H1 (cell line): ENCODE data around the gene BPI. TPM values are rescaled to one million over a fixed set of nuclear protein-coding genes. Genes with fewer than 3 reads are reported as not detected.

Experiments
- CTCF ChIA-PET: fragments of 300-600 bp; sonication (Branson Sonifier 250); formaldehyde crosslinking; loops from one replicate; lab custom pipeline; 2021; ENCODE audit not compliant: partially characterized antibody; lab: Charles Lee
- POLR2A ChIA-PET: fragments of 300-600 bp; sonication (Branson Sonifier 250); formaldehyde crosslinking; loops from one replicate; lab custom pipeline; 2021; ENCODE audit warnings: inconsistent platforms; ENCODE audit not compliant: partially characterized antibody; lab: Charles Lee
- DNase-seq, 2 experiments: peaks; one replicate each; pipeline versions ENCODE4 v3.0.0 to v3.0.0-alpha.2; 2010 to 2022; ENCODE audit warnings: low spot score in 2 of 2, low read depth in 1 of 2, mixed read lengths in 1 of 2
- FAIRE-seq: peaks from 2 replicates; lab custom pipeline; 2011; peaks lifted over from hg19 to GRCh38; lab: Jason Lieb, UNC
- H2AFZ ChIP-seq: 2 replicates; pipeline ENCODE4 v1.8.1; 2012; ENCODE audit warnings: low read length, inconsistent platforms
- H2AK5ac ChIP-seq: 2 replicates; pipeline ENCODE4 v1.6.1; 2013; ENCODE audit warnings: low read depth, low read length
- H2BK120ac ChIP-seq: replicated peaks from 2 replicates; pipeline ENCODE3; 2013; ENCODE audit warnings: low read depth, low read length, inconsistent platforms
- H2BK12ac ChIP-seq: 2 replicates; pipeline ENCODE4 v1.6.1; 2013; ENCODE audit warnings: low read depth, low read length
- H2BK15ac ChIP-seq: 2 replicates; pipeline ENCODE4 v1.6.1; 2013; ENCODE audit warnings: low read length
- H2BK20ac ChIP-seq: 2 replicates; pipeline ENCODE4 v1.6.1; 2013; ENCODE audit warnings: low read length
- H2BK5ac ChIP-seq: 2 replicates; pipeline ENCODE4 v1.6.1; 2013; ENCODE audit warnings: low read depth, low read length
- H3K14ac ChIP-seq: 2 replicates; pipeline ENCODE4 v1.6.1; 2013; ENCODE audit warnings: inconsistent platforms; ENCODE audit not compliant: insufficient read length
- H3K18ac ChIP-seq: 2 replicates; pipeline ENCODE4 v1.6.1; 2013; ENCODE audit warnings: low read length; ENCODE audit errors: extremely low read depth
- H3K23ac ChIP-seq: 2 replicates; pipeline ENCODE4 v1.6.1; 2013; ENCODE audit warnings: inconsistent platforms; ENCODE audit not compliant: insufficient read length
- H3K23me2 ChIP-seq: 2 replicates; pipeline ENCODE4 v1.6.1; 2013; ENCODE audit warnings: low read depth, low read length
- H3K27ac ChIP-seq: 2 replicates; pipeline ENCODE4 v1.6.1; 2011; ENCODE audit warnings: low read depth, low read length, inconsistent platforms
- H3K27me3 ChIP-seq, 4 experiments: replicated peaks in 1 of 4; 1 replicate in 1 of 4; 2 replicates in 3 of 4; pipeline versions ENCODE4 v1.6.1 to v1.8.1; 2011 to 2013; ENCODE audit warnings: low read length in 3 of 4, mild to moderate bottlenecking in 3 of 4, inconsistent platforms in 2 of 4, mixed read lengths in 2 of 4, moderate library complexity in 1 of 4; ENCODE audit not compliant: control insufficient read depth in 3 of 4, insufficient read depth in 3 of 4; ENCODE audit errors: extremely low read depth in 1 of 4
- H3K36me3 ChIP-seq, 4 experiments: 2 replicates each; pipeline versions ENCODE4 v1.6.1 to v1.8.1; 2011 to 2013; ENCODE audit warnings: mild to moderate bottlenecking in 4 of 4, low read length in 3 of 4, moderate library complexity in 2 of 4, control low read depth in 1 of 4, inconsistent platforms in 1 of 4; ENCODE audit not compliant: insufficient read depth in 4 of 4, control insufficient read depth in 2 of 4
- H3K4ac ChIP-seq: replicated peaks from 2 replicates; pipeline ENCODE3; 2013; ENCODE audit warnings: low read length, low read depth, mixed read lengths, inconsistent platforms; ENCODE audit not compliant: insufficient read length
- H3K4me1 ChIP-seq, 4 experiments: replicated peaks in 1 of 4; 1 replicate in 1 of 4; 2 replicates in 3 of 4; pipeline versions ENCODE4 v1.6.1 to v1.8.1; 2011 to 2013; ENCODE audit warnings: low read length in 3 of 4, inconsistent platforms in 2 of 4, mixed read lengths in 1 of 4; ENCODE audit not compliant: insufficient read depth in 4 of 4, control insufficient read depth in 3 of 4
- H3K4me2 ChIP-seq, 2 experiments: 2 replicates each; pipeline versions ENCODE4 v1.6.1 to v1.8.1; 2011 to 2013; ENCODE audit warnings: low read depth in 2 of 2, low read length in 2 of 2, control low read depth in 1 of 2, inconsistent platforms in 1 of 2, mild to moderate bottlenecking in 1 of 2; ENCODE audit not compliant: insufficient read depth in 1 of 2
- H3K4me3 ChIP-seq, 4 experiments: fragments of 200-600, 300-600 bp in 1 of 4; sonication (generic), shearing (Covaris generic), sonication (Bioruptor Twin) in 1 of 4; 2 replicates each; pipeline versions ENCODE4 v1.5.1 to v1.8.1; 2011 to 2016; ENCODE audit warnings: low read length in 4 of 4, low read depth in 3 of 4, control low read depth in 2 of 4, inconsistent platforms in 2 of 4, mild to moderate bottlenecking in 2 of 4, mixed read lengths in 1 of 4, moderate library complexity in 1 of 4; ENCODE audit not compliant: insufficient read depth in 2 of 4; ENCODE audit errors: extremely low read depth in 1 of 4
- H3K56ac ChIP-seq: replicated peaks from 2 replicates; pipeline ENCODE3; 2013; ENCODE audit warnings: low read depth, mild to moderate bottlenecking, mixed read lengths, low read length, inconsistent platforms; ENCODE audit not compliant: insufficient read length
- H3K79me1 ChIP-seq: 2 replicates; pipeline ENCODE4 v1.6.1; 2013; ENCODE audit warnings: low read depth, low read length, control low read depth
- H3K79me2 ChIP-seq, 2 experiments: 2 replicates each; pipeline versions ENCODE4 v1.6.1 to v1.8.1; 2012 to 2013; ENCODE audit warnings: low read length in 2 of 2, mild to moderate bottlenecking in 2 of 2, inconsistent platforms in 1 of 2; ENCODE audit not compliant: insufficient read depth in 2 of 2, control insufficient read depth in 1 of 2
- H3K9ac ChIP-seq, 4 experiments: replicated peaks in 1 of 4; 1 replicate in 1 of 4; 2 replicates in 3 of 4; pipeline versions ENCODE4 v1.6.1 to v1.8.1; 2011 to 2013; ENCODE audit warnings: low read depth in 3 of 4, low read length in 3 of 4, control low read depth in 2 of 4, mild to moderate bottlenecking in 2 of 4, moderate library complexity in 2 of 4, inconsistent platforms in 1 of 4; ENCODE audit errors: extremely low read depth in 1 of 4
- H3K9me3 ChIP-seq, 2 experiments: 2 replicates each; pipeline versions ENCODE4 v1.6.1 to v1.8.1; 2012 to 2013; ENCODE audit warnings: mild to moderate bottlenecking in 2 of 2, moderate library complexity in 2 of 2, control low read depth in 1 of 2, inconsistent platforms in 1 of 2, low read depth in 1 of 2, low read length in 1 of 2, mixed read lengths in 1 of 2; ENCODE audit not compliant: insufficient read depth in 2 of 2
- H4K20me1 ChIP-seq, 2 experiments: replicated peaks in 1 of 2; 2 replicates each; pipeline versions ENCODE3 to v1.8.1; 2011 to 2013; ENCODE audit warnings: inconsistent platforms in 2 of 2, low read length in 2 of 2, mild to moderate bottlenecking in 1 of 2; ENCODE audit not compliant: insufficient read depth in 2 of 2, control insufficient read depth in 1 of 2
- H4K5ac ChIP-seq: 2 replicates; pipeline ENCODE4 v1.6.1; 2013; ENCODE audit warnings: low read length, low read depth, mixed read lengths, inconsistent platforms; ENCODE audit not compliant: insufficient read length
- H4K8ac ChIP-seq: 2 replicates; pipeline ENCODE4 v1.8.0; 2013; ENCODE audit warnings: mild to moderate bottlenecking, moderate library complexity, low read length, inconsistent platforms; ENCODE audit not compliant: insufficient read depth; ENCODE audit errors: extremely low read depth
- H4K91ac ChIP-seq: replicated peaks from 2 replicates; pipeline ENCODE3; 2013; ENCODE audit warnings: low read length, mixed read lengths, inconsistent platforms; ENCODE audit not compliant: insufficient read length
- CHD2 ChIP-seq: IDR thresholded peaks from 2 replicates; pipeline ENCODE4 v1.6.1; 2012; ENCODE audit warnings: low read length, improper control_type of control experiment
- polyA plus RNA-seq, 7 experiments: library from polyadenylated mRNA; depleted of rRNA in 3 of 7; stranded (reverse) in 5 of 7; unstranded in 2 of 7; fragments of >200 nt in 5 of 7; fragments of 200-250 nt in 2 of 7; gene quantifications; 1 replicate in 5 of 7; 2 replicates in 1 of 7; 4 replicates in 1 of 7; pipeline versions ENCODE4 v1.2.1 to v1.2.3, GENCODE V29; 2011 to 2013; ENCODE audit warnings: missing spikeins in 2 of 7, mixed read lengths in 2 of 7
- total RNA-seq: library from RNA; stranded (reverse); fragmentation: NEBNext Ultra II Directional; extraction: Animal tissue kit (Norgen Biotek cat#: 25700); gene quantifications from 2 replicates; pipeline ENCODE4 v1.2.1, GENCODE V29; 2021

BPI gene
- total and polyA plus RNA-seq, 2 of the 8 experiments (the other 6 are each of a cell fraction or from before 2014, with no cell fraction given), result not detected

- Histone ChIP-seq H3K56ac (no peak overlapping the region), H3K4me1 (no peaks in the 10 kb centered on the region), H2BK120ac (no peak overlapping the region), H2BK20ac (no peak overlapping the region), H3K4me3 (no peak overlapping the region), H4K8ac (no peak overlapping the region), H3K23ac (no peak overlapping the region), H3K27ac (no peak overlapping the region), H3K9me3 (no peaks in the 10 kb centered on the region), H3K79me2 (no peaks in the 10 kb centered on the region), H2BK15ac (no peak overlapping the region), H3K27me3 (no peaks in the 10 kb centered on the region), H2AK5ac (no peak overlapping the region), H3K79me1 (no peaks in the 10 kb centered on the region), H4K20me1 (no peaks in the 10 kb centered on the region), H4K91ac (no peak overlapping the region), H2BK5ac (no peak overlapping the region), H3K4ac (no peak overlapping the region), H3K23me2 (no peaks in the 10 kb centered on the region), H2BK12ac (no peak overlapping the region), H3K14ac (no peak overlapping the region), H2AFZ (no peak overlapping the region), H3K18ac (no peak overlapping the region), H4K5ac (no peak overlapping the region), H3K36me3 (no peaks in the 10 kb centered on the region), H3K9ac (no peak overlapping the region), H3K4me2 (no peak overlapping the region)
- no peak for TF ChIP-seq CHD2
- CTCF ChIA-PET, result interaction anchor here (1.0 to 2.0 kb wide), 7 partner anchors 9 to 104 kb away, joined by 3 to 9 read pairs (median 4); partner anchors contain the start of gene SNHG17
- DNase-seq, result no peak
- no peak for FAIRE-seq
- POLR2A ChIA-PET, result interaction anchor here (1.1 to 1.5 kb wide), 2 partner anchors 22 to 87 kb away, joined by 4 read pairs; no protein-coding TSS in a partner anchor
These were observed 27.3 kb downstream of the BPI start for GRCh38 chr20:38331245-38331644.
